Lower lobe of right lung (tissue), 2 donors: ENCODE results near the gene LORICRIN. TPM values are rescaled to one million over a fixed set of nuclear protein-coding genes. Genes with fewer than 3 reads are reported as not detected.

ENCODE experiments used
- ATAC-seq, 2 donors: fragments of 200-7000 bp; cut with Tn5 transposase; one replicate each; pipeline ENCODE4 v1.9.1; 2020 to 2022; ENCODE audit warnings: mild to moderate bottlenecking in 2 of 2, moderate library complexity in 2 of 2
- DNase-seq: peaks from one replicate; pipeline ENCODE4 v3.0.0-alpha.2; 2020
- H3K27ac ChIP-seq: fragments of 200-600 bp; one replicate; pipeline ENCODE4 v1.8.0; 2022
- H3K27me3 ChIP-seq: fragments of 200-600 bp; one replicate; pipeline ENCODE4 v1.8.0; 2022; ENCODE audit warnings: low read depth
- H3K36me3 ChIP-seq: fragments of 200-600 bp; one replicate; pipeline ENCODE4 v1.8.0; 2022; ENCODE audit warnings: mild to moderate bottlenecking
- H3K4me1 ChIP-seq: fragments of 200-600 bp; one replicate; pipeline ENCODE4 v1.8.0; 2022
- H3K4me3 ChIP-seq: fragments of 200-600 bp; one replicate; pipeline ENCODE4 v1.8.0; 2022; ENCODE audit warnings: mild to moderate bottlenecking
- H3K9me3 ChIP-seq: fragments of 200-600 bp; one replicate; pipeline ENCODE4 v1.8.0; 2022
- intact Hi-C: fragments of 100-400 bp; cut with DNase I; formaldehyde crosslinking; loops from one replicate; pipeline ENCODE4 v1.11.0; 2022
- total RNA-seq: library from RNA; stranded (reverse); fragmentation: NEBNext Ultra II Directional; extraction: Animal tissue kit (Norgen Biotek cat#: 25700); gene quantifications from one replicate; pipeline ENCODE4 v1.2.1, GENCODE V29; 2021
- TF ChIP-seq, protein P1 (sequence below): fragments of 200-600 bp; IDR thresholded peaks from one replicate; pipeline ENCODE4 v1.8.0; 2022; ENCODE audit warnings: antibody characterized with exemption, mild to moderate bottlenecking
- donor health status: DM: no; HTN: yes; CAD: no; lungs with severe emphysema.

LORICRIN gene
- total RNA-seq, 1 donor from 2014 or later = not detected

DNA sequence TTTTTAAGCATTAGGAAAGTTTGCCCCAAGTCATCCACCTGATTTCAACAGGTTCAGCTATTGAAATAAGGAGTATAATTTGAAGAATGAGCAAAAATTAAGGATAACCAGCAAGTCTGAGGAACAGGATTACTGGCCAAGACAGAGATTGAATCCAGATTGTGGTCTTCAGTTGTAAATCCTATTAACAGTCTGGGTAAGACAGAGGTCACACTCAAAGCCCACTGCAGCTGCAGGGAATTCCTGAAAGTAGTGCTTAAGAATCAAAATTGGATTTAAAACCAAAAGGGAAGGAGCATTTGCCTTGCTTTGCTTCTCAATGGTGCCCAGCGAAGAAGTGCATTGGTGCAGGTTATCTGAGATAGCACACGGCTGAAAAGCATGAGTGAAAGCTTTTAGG, 6.4 kb upstream of the LORICRIN start:
- Histone ChIP-seq H3K27me3 (no peaks in the 10 kb centered on the region), H3K4me1 (no peaks in the 10 kb centered on the region), H3K9me3 (no peaks in the 10 kb centered on the region), H3K36me3 (no peaks in the 10 kb centered on the region), H3K27ac (no peak overlapping the region), H3K4me3 (no peak overlapping the region)
- no peak for DNase-seq
- intact Hi-C loops = no loop called here
- TF ChIP-seq, protein P1, sequence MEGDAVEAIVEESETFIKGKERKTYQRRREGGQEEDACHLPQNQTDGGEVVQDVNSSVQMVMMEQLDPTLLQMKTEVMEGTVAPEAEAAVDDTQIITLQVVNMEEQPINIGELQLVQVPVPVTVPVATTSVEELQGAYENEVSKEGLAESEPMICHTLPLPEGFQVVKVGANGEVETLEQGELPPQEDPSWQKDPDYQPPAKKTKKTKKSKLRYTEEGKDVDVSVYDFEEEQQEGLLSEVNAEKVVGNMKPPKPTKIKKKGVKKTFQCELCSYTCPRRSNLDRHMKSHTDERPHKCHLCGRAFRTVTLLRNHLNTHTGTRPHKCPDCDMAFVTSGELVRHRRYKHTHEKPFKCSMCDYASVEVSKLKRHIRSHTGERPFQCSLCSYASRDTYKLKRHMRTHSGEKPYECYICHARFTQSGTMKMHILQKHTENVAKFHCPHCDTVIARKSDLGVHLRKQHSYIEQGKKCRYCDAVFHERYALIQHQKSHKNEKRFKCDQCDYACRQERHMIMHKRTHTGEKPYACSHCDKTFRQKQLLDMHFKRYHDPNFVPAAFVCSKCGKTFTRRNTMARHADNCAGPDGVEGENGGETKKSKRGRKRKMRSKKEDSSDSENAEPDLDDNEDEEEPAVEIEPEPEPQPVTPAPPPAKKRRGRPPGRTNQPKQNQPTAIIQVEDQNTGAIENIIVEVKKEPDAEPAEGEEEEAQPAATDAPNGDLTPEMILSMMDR = no peak
- ATAC-seq = no peak

DNA sequence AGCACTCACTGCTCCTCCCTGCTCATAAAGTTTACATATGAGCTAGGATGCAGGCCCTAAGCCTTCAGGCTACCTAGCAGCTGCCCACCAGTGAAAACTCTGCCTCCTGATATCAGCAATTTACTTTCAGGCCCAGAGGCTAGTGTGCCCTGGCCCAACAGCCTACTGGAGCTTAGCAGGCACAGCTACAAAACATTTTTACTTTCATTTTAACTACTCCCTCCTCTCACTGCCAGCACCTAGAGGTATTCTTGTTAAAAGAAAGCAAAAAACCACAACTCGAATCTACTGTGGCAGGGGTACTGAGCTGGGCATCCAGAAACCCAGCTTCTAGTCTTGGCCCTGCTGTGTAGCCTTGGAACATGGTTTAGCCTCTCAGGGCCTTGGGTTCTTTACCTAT, 5.8 kb upstream of the LORICRIN start:
- no peaks in the 10 kb centered on the region for H3K4me1 ChIP-seq
- H3K4me3 ChIP-seq = no peak overlapping the region
- ATAC-seq = no peak
- intact Hi-C loops = no loop called here
- H3K9me3 ChIP-seq = no peaks in the 10 kb centered on the region
- no peaks in the 10 kb centered on the region for H3K27me3 ChIP-seq
- no peak overlapping the region for H3K27ac ChIP-seq
- TF ChIP-seq, protein P1 = no peak
- H3K36me3 ChIP-seq = no peaks in the 10 kb centered on the region
- DNase-seq = no peak

DNA sequence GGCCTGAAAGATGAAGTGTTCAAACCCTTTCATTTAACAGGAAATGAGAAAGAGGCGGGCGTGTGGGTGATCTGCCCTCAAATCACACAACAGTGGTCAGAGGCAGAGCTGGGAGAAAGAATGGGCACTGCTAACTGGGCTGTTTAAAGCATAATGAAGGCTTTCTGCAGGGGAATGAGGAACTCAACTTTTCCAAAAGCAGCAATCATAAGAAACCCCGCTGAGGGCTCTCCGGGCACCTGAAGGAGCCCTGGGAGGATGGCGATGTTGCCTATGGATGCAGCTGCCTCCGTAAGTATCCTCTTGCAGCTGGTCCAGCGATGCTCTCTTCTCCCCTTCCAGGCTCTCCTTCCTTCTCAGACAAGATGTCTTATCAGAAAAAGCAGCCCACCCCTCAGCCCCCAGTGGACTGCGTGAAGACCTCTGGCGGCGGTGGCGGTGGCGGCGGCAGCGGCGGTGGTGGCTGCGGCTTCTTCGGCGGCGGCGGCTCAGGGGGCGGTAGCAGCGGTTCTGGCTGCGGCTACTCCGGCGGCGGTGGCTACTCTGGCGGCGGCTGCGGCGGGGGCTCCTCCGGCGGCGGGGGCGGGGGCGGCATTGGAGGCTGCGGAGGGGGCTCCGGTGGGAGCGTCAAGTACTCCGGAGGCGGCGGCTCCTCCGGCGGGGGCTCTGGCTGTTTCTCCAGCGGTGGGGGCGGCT, 1.2 kb downstream of the LORICRIN start:
- DNase-seq = no peak
- Histone ChIP-seq H3K9me3 (no peaks in the 10 kb centered on the region), H3K36me3 (no peaks in the 10 kb centered on the region), H3K27me3 (peaks cover 60% of the 10 kb centered on the region), H3K4me3 (peak overlapping the region; percentile 51), H3K27ac (no peak overlapping the region), H3K4me1 (peaks cover 11% of the 10 kb centered on the region)
- ATAC-seq = peak; percentile 9 to 18
- TF ChIP-seq, protein P1 = no peak
- intact Hi-C loops = no loop called here

DNA sequence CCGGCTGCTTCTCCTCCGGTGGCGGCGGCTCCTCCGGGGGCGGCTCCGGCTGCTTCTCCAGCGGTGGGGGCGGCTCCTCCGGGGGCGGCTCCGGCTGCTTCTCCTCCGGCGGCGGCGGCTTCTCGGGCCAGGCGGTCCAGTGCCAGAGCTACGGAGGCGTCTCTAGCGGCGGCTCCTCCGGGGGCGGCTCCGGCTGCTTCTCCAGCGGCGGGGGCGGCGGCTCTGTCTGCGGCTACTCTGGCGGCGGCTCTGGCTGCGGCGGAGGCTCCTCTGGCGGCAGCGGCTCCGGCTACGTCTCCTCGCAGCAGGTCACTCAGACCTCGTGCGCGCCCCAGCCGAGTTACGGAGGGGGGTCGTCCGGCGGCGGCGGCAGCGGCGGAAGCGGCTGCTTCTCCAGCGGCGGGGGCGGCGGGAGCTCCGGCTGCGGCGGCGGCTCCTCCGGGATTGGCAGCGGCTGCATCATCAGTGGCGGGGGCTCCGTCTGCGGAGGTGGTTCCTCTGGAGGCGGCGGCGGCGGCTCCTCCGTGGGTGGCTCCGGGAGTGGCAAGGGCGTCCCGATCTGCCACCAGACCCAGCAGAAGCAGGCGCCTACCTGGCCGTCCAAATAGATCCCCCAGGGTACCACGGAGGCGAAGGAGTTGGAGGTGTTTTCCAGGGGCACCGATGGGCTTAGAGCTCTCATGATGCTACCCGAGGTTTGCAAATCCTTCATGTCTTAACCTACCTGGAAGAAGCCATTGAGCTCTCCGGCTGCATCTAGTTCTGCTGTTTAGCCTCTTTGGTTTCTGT, 2.0 kb downstream of the LORICRIN start:
- Histone ChIP-seq H3K4me3 (peak overlapping the region; percentile 51), H3K36me3 (no peaks in the 10 kb centered on the region), H3K4me1 (peaks cover 11% of the 10 kb centered on the region), H3K27ac (no peak overlapping the region), H3K27me3 (peaks cover 60% of the 10 kb centered on the region), H3K9me3 (no peaks in the 10 kb centered on the region)
- intact Hi-C loops = no loop called here
- TF ChIP-seq, protein P1 = no peak
- ATAC-seq (peak; percentile 68), DNase-seq (peak; percentile 61)

DNA sequence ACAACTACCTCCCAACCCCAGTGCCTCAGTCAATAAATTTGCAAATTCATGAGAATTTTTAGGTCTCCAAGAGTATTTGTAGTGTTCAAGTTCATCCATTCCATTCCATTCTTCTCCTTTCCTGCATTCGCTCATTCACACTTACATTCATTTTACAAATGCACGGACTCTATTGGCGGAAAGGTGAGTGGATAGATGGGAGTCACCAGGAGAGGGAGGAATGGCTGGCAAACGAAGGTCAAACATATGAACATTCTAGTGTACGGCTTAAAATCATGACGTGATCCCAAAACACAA, 2.5 kb downstream of the LORICRIN start:
- H3K27me3 ChIP-seq = peaks cover 60% of the 10 kb centered on the region
- H3K4me1 ChIP-seq = peaks cover 11% of the 10 kb centered on the region
- no peak overlapping the region for H3K27ac ChIP-seq
- no peaks in the 10 kb centered on the region for H3K36me3 ChIP-seq
- no peak for ATAC-seq
- peak overlapping the region; percentile 51 for H3K4me3 ChIP-seq
- no peak for DNase-seq
- TF ChIP-seq, protein P1 = no peak
- intact Hi-C loops = no loop called here
- H3K9me3 ChIP-seq = no peaks in the 10 kb centered on the region
